K562 (cell line): ENCODE data around the gene AMIGO1. TPM values are rescaled to one million over a fixed set of nuclear protein-coding genes. Genes with fewer than 3 reads are reported as not detected.

Experiments
- ATAC-seq: fragments of 200-7000 bp; cut with Tn5 transposase; 3 replicates; pipeline ENCODE4 v1.9.1; 2020; ENCODE audit warnings: moderate library complexity
- BruUV-seq: library from RNA; stranded (reverse); fragments of 400-500 nt; replicated peaks from 2 replicates; lab custom pipeline; 2021; lab: Mats Ljungman, UMichigan
- CTCF ChIA-PET: fragments of 300-600 bp; formaldehyde crosslinking; extraction: SDS; loops from one replicate; lab custom pipeline; 2021; ENCODE audit warnings: low intra/inter-chr PET ratio; lab: Yijun Ruan, JAX
- POLR2A ChIA-PET: fragments of 300-600, 350-650 bp; sonication (Branson Sonifier 250); formaldehyde crosslinking; extraction: SDS; loops from one replicate; lab custom pipeline; 2021; ENCODE audit warnings: antibody characterized with exemption, inconsistent platforms; lab: Yijun Ruan, JAX
- DNase-seq, 4 experiments: peaks; one replicate each; pipeline versions ENCODE4 v3.0.0 to v3.0.0-alpha.2; 2011 to 2018; ENCODE audit warnings: low spot score in 3 of 4, mixed read lengths in 3 of 4; ENCODE audit errors: extremely low read depth in 1 of 4
- FAIRE-seq: peaks from 2 replicates; lab custom pipeline; 2011; peaks lifted over from hg19 to GRCh38; lab: Jason Lieb, UNC
- H2AFZ ChIP-seq: 2 replicates; pipeline ENCODE4 v1.6.0; 2011; ENCODE audit warnings: low read depth, low read length, control low read depth, inconsistent platforms
- H3K27ac ChIP-seq: fragments of 200-600 bp; 3 replicates; pipeline ENCODE4 v1.8.0; 2011; ENCODE audit warnings: low read depth, mild to moderate bottlenecking, control low read depth, inconsistent platforms, low read length, moderate library complexity, mixed read lengths; ENCODE audit errors: extremely low read depth
- H3K27me3 ChIP-seq, 2 experiments: fragments of 300-600 bp in 1 of 2; 2 replicates in 1 of 2; 3 replicates in 1 of 2; pipeline versions ENCODE4 v1.6.0 to v1.8.0; 2011; ENCODE audit warnings: inconsistent platforms in 2 of 2, low read length in 2 of 2, mild to moderate bottlenecking in 1 of 2, mixed read lengths in 1 of 2, moderate library complexity in 1 of 2; ENCODE audit not compliant: control insufficient read depth in 2 of 2, insufficient read depth in 2 of 2
- H3K36me3 ChIP-seq: fragments of 300-600 bp; 3 replicates; pipeline ENCODE4 v1.8.0; 2011; ENCODE audit warnings: mild to moderate bottlenecking, low read length, inconsistent platforms; ENCODE audit not compliant: control insufficient read depth, insufficient read depth
- H3K4me1 ChIP-seq, 2 experiments: fragments of 200-600 bp in 1 of 2; replicated peaks in 1 of 2; 2 replicates in 1 of 2; 3 replicates in 1 of 2; pipeline versions ENCODE4 v1.5.1 to v1.8.0; 2011; ENCODE audit warnings: inconsistent platforms in 2 of 2, low read length in 2 of 2, mild to moderate bottlenecking in 1 of 2, mixed read lengths in 1 of 2, moderate library complexity in 1 of 2; ENCODE audit not compliant: control insufficient read depth in 2 of 2, insufficient read depth in 2 of 2
- H3K4me2 ChIP-seq: 2 replicates; pipeline ENCODE4 v1.6.1; 2011; ENCODE audit warnings: low read length, control low read depth, inconsistent platforms, mixed read lengths; ENCODE audit not compliant: insufficient read depth
- H3K4me3 ChIP-seq: fragments of 200-600 bp; sonication (generic), shearing (Covaris generic); 2 replicates; pipeline ENCODE4 v1.5.1; 2016; ENCODE audit warnings: control low read depth, inconsistent platforms
- H3K79me2 ChIP-seq: fragments of 200-600 bp; 3 replicates; pipeline ENCODE4 v1.8.0; 2011; ENCODE audit warnings: low read length, inconsistent platforms; ENCODE audit not compliant: control insufficient read depth, insufficient read depth
- H3K9ac ChIP-seq, 2 experiments: 2 replicates each; pipeline versions ENCODE4 v1.6.0 to v1.6.1; 2011; ENCODE audit warnings: low read depth in 2 of 2, low read length in 2 of 2, control low read depth in 1 of 2, inconsistent platforms in 1 of 2, mild to moderate bottlenecking in 1 of 2, mixed read lengths in 1 of 2; ENCODE audit not compliant: insufficient read depth in 1 of 2
- H3K9me1 ChIP-seq: one replicate; pipeline ENCODE4 v1.6.0; 2011; ENCODE audit warnings: inconsistent platforms, mild to moderate bottlenecking, low read length, moderate library complexity; ENCODE audit not compliant: control insufficient read depth, insufficient read depth
- H3K9me3 ChIP-seq: replicated peaks from 2 replicates; pipeline ENCODE4 v1.5.1; 2011; ENCODE audit warnings: low read depth, low read length, inconsistent platforms; ENCODE audit not compliant: control insufficient read depth, insufficient read depth
- H4K20me1 ChIP-seq: replicated peaks from 2 replicates; pipeline ENCODE4 v1.6.1; 2011; ENCODE audit warnings: low read length, inconsistent platforms, mixed read lengths; ENCODE audit not compliant: control insufficient read depth, insufficient read depth
- CEBPZ ChIP-seq: fragments of 150-350 bp; IDR thresholded peaks from 2 replicates; pipeline ENCODE4 v1.6.1; 2014; ENCODE audit warnings: low read depth, mild to moderate bottlenecking, low read length, borderline replicate concordance
- EGR1 ChIP-seq: fragments of 450-650 bp; conservative IDR thresholded peaks from 2 replicates; pipeline ENCODE4 v1.6.1; 2017; ENCODE audit warnings: mild to moderate bottlenecking
- FOXA3 ChIP-seq, 2 experiments: fragments of 450-650 bp in 1 of 2; sonication (generic) in 1 of 2; formaldehyde crosslinking; IDR thresholded peaks in 1 of 2; conservative IDR thresholded peaks in 1 of 2; 2 replicates each; pipeline versions ENCODE4 v1.4.0 to v1.8.0; 2020 to 2022; ENCODE audit warnings: mild to moderate bottlenecking in 2 of 2, missing genetic modification reagents in 1 of 2
- GATA2 ChIP-seq: sonication (generic); formaldehyde crosslinking; IDR thresholded peaks from 2 replicates; pipeline ENCODE4 v1.4.0; 2020; ENCODE audit warnings: mild to moderate bottlenecking, missing genetic modification reagents
- HDAC8 ChIP-seq: fragments of 450-650 bp; IDR thresholded peaks from 2 replicates; pipeline ENCODE4 v1.6.1; 2016; ENCODE audit warnings: mild to moderate bottlenecking, missing genetic modification characterization, moderate library complexity, missing compliant biosample characterization
- MIER1 ChIP-seq: fragments of 450-650 bp; IDR thresholded peaks from 2 replicates; pipeline ENCODE4 v1.6.1; 2016; ENCODE audit warnings: antibody characterized with exemption, mild to moderate bottlenecking, low read depth
- NFIC ChIP-seq: fragments of 450-650 bp; IDR thresholded peaks from 2 replicates; pipeline ENCODE4 v1.6.1; 2017; ENCODE audit warnings: mild to moderate bottlenecking, inconsistent platforms
- SAFB2 ChIP-seq: fragments of 200-400 bp; formaldehyde crosslinking; IDR thresholded peaks from 2 replicates; pipeline ENCODE4 v1.6.1; 2018; ENCODE audit warnings: borderline replicate concordance, low read length, low read depth, moderate library complexity; ENCODE audit not compliant: severe bottlenecking
- ZBTB34 ChIP-seq: fragments of 250-450 bp; sonication (Bioruptor Pico); IDR thresholded peaks from 2 replicates; pipeline ENCODE4 v1.8.0; 2021; ENCODE audit warnings: mild to moderate bottlenecking, moderate library complexity
- ZEB2 ChIP-seq: fragments of 450-650 bp; IDR thresholded peaks from 2 replicates; pipeline ENCODE4 v1.6.1; 2016
- WGBS: fragments of 100-300 bp; shearing (Covaris generic); methylation state at CpG from one replicate; pipeline ENCODE4 v1.1.6; 2016; ENCODE audit warnings: low coverage, mixed read lengths; ENCODE audit not compliant: insufficient coverage; ENCODE audit errors: missing lambda C conversion rate; 5-methylcytosine and 5-hydroxymethylcytosine counted together
- in situ Hi-C: fragments of 300-500 bp; cut with MboI; formaldehyde crosslinking; loops from 4 replicates; pipeline ENCODE4 v1.15.0; 2018; ENCODE audit warnings: inconsistent platforms, mixed read lengths
- intact Hi-C: fragments of 100-400 bp; cut with micrococcal nuclease; formaldehyde crosslinking; loops from 2 replicates; pipeline ENCODE4 v1.14.2; 2022
- polyA plus RNA-seq, 8 experiments: library from polyadenylated mRNA; depleted of rRNA in 4 of 8; stranded (reverse) in 5 of 8; unstranded in 3 of 8; fragments of >200 nt; fragmentation: Nextera tagmentation in 2 of 8; fragmentation: Illumina TruSeq in 1 of 8; extraction: Ambion mirVana in 2 of 8; extraction: Trizol in 1 of 8; gene quantifications; 2 replicates each; pipeline versions ENCODE4 v1.2.1 to v1.2.3, GENCODE V29; 2011 to 2014; ENCODE audit warnings: inconsistent platforms in 1 of 8, missing spikeins in 1 of 8
- total RNA-seq, 7 experiments: library from RNA; depleted of rRNA in 6 of 7; stranded (reverse); fragments of >200 nt in 6 of 7; fragmentation: Illumina TruSeq in 2 of 7; extraction: Trizol in 2 of 7; gene quantifications; 2 replicates each; pipeline versions ENCODE4 v1.2.1 to v1.2.3, GENCODE V29; 2011 to 2021; ENCODE audit warnings: low replicate concordance in 1 of 7

AMIGO1 gene
- total and polyA plus RNA-seq, 9 of the 15 experiments (the other 6 are each of a cell fraction or from before 2014, with no cell fraction given), result 0.24 to 1.0 (median 0.54) TPM

GRCh38 chr1:109501644-109502363 lies 7.7 kb downstream of the AMIGO1 start:
- peak overlapping the region in 1 of 2 experiments; percentile 68; a peak in 1 of 4 replicates for H3K9ac ChIP-seq
- intact Hi-C loops (no loop called here), in situ Hi-C loops (no loop called here)
- H3K79me2 ChIP-seq, result no peaks in the 10 kb centered on the region
- H3K36me3 ChIP-seq, result peaks cover 14% of the 10 kb centered on the region; the same call in 1 of the 3 replicates
- H3K9me3 ChIP-seq, result no peaks in the 10 kb centered on the region
- ChIA-PET POLR2A (interaction anchor here (0.6 to 3.1 kb wide), 11 partner anchors 8 to 486 kb away, joined by 3 to 17 read pairs (median 3); partner anchors contain the start of genes CYB561D1 and GNAI3), CTCF (interaction anchor here (6.4 kb wide), 1 partner anchor 30 kb away, joined by 84 read pairs; no protein-coding TSS in a partner anchor)
- no peaks in the 10 kb centered on the region for H3K9me1 ChIP-seq
- no peaks in the 10 kb centered on the region for H4K20me1 ChIP-seq
- H3K27ac ChIP-seq, result no peak overlapping the region
- peaks cover 0 to 6% of the 10 kb centered on the region in 2 experiments; a peak in 1 of 5 replicates for H3K27me3 ChIP-seq
- FAIRE-seq, result peak; percentile 65
- peak in 2 of 4 experiments; percentile 55 to 71 for DNase-seq
- ATAC-seq, result peak; percentile 47
- no peak overlapping the region for H2AFZ ChIP-seq
- WGBS, result 49% methylated on average over 5 of the region's 5 CpGs
- H3K4me1 ChIP-seq, result peaks cover 12 to 31% of the 10 kb centered on the region in 2 experiments
- no peak overlapping the region for H3K4me3 ChIP-seq
- 0 out of 2 replicates have a peak overlapping the region, but pooled peaks have one; percentile 6 for H3K4me2 ChIP-seq
- BruUV-seq, result no TSS peak
- TF ChIP-seq GATA2 (CRISPR knock-in tag) (0 out of 2 replicates have a peak, but pooled peaks have one; percentile 8), HDAC8 (tag) (no peak), CEBPZ (no peak), FOXA3 (CRISPR knock-in tag; conservative IDR thresholded peaks at IDR 0.05 in 1 of 2, IDR thresholded peaks at IDR 0.05 in 1 of 2) (0 out of 4 replicates have a peak, but pooled peaks of 1 of the 2 experiments have one; percentile 32), ZBTB34 (CRISPR knock-in tag) (no peak), MIER1 (no peak), EGR1 (peak; percentile 27; the same call in 1 of the 2 replicates), ZEB2 (no peak), SAFB2 (no peak), NFIC (no peak)
